ENCODE data around the gene TSPO2. TPM values are rescaled to one million over a fixed set of nuclear protein-coding genes. Genes with fewer than 3 reads are reported as not detected.

The TSPO2 gene
- total and polyA plus RNA-seq, 2 of the 4 experiments (the other 2 are of a cell fraction), result not detected

- H4K5ac ChIP-seq (ENCODE audit: low read depth, low read length), result no peak overlapping the region
- H3K4me1 ChIP-seq (ENCODE audit: control insufficient read depth, insufficient read depth, low read length), result no peaks in the 10 kb centered on the region
- no peak overlapping the region for H2BK5ac ChIP-seq (ENCODE audit: low read depth, low read length, poor library complexity, severe bottlenecking)
- H4K20me1 ChIP-seq (ENCODE audit: insufficient read depth, low read length), result no peaks in the 10 kb centered on the region
- no CpG with 5 or more reads among the region's 1 CpG for WGBS, 2 experiments (ENCODE audit: extremely low coverage in 2 of 2, insufficient read length in 1 of 2)
- H2AFZ ChIP-seq (replicated peaks; ENCODE audit: low read length, poor library complexity), result no peak overlapping the region
- H2BK120ac ChIP-seq (ENCODE audit: low read depth, low read length), result no peak overlapping the region
- no peaks in the 10 kb centered on the region for H3K9me1 ChIP-seq (ENCODE audit: insufficient read depth, low read length)
- no peaks in the 10 kb centered on the region for H3K9me3 ChIP-seq (ENCODE audit: control insufficient read depth, insufficient read depth, low read length)
- in situ Hi-C loops (cut with MboI; ENCODE audit: low sequenced_read_pairs), result no loop called here
- no peak overlapping the region for H4K8ac ChIP-seq (ENCODE audit: low read depth in 2 of 2, low read length in 2 of 2)
- intact Hi-C loops (cut with micrococcal nuclease), result no loop called here
- no peak for TF ChIP-seq SMC3 (IDR thresholded peaks at IDR 0.05; ENCODE audit: low read depth, low read length)
- no peak for TF ChIP-seq RCOR1 (IDR thresholded peaks at IDR 0.05; ENCODE audit: insufficient replicate concordance, low read length)
- TF ChIP-seq CEBPB (IDR thresholded peaks at IDR 0.05; ENCODE audit: low read depth, low read length), result no peak
- TF ChIP-seq USF2 (IDR thresholded peaks at IDR 0.05; ENCODE audit: low read depth, low read length), result no peak
- no peak for TF ChIP-seq ELK1 (IDR thresholded peaks at IDR 0.05; ENCODE audit: borderline replicate concordance, low read depth, low read length)
- TF ChIP-seq POLR2A (IDR thresholded peaks at IDR 0.05; ENCODE audit: low read depth, low read length), result no peak
- TF ChIP-seq FOS (IDR thresholded peaks at IDR 0.05; ENCODE audit: low read depth, low read length), result no peak
- no peak for TF ChIP-seq MXI1 (IDR thresholded peaks at IDR 0.05; ENCODE audit: borderline replicate concordance, low read depth, low read length)
- TF ChIP-seq RFX5 (IDR thresholded peaks at IDR 0.05; ENCODE audit: low read depth, low read length), result no peak
- no peak for TF ChIP-seq MAFK (IDR thresholded peaks at IDR 0.05; ENCODE audit: low read depth, low read length)
- TF ChIP-seq RAD21 (IDR thresholded peaks at IDR 0.05; ENCODE audit: low read length), result no peak
- TF ChIP-seq NFE2L2 (IDR thresholded peaks at IDR 0.05; ENCODE audit: low read depth, low read length), result no peak
- TF ChIP-seq BHLHE40 (IDR thresholded peaks at IDR 0.05; ENCODE audit: low read depth, low read length), result no peak
- no peak for TF ChIP-seq CHD1 (IDR thresholded peaks at IDR 0.05; ENCODE audit: low read depth, low read length)
- no peaks in the 10 kb centered on the region for H3K36me3 ChIP-seq (ENCODE audit: control insufficient read depth, insufficient read depth, low read length)
- H2AK5ac ChIP-seq (ENCODE audit: low read depth, low read length), result no peak overlapping the region
- H3K4me2 ChIP-seq (ENCODE audit: low read depth, low read length), result no peak overlapping the region
- H3K23ac ChIP-seq (ENCODE audit: low read depth, low read length), result no peak overlapping the region
- H3K27ac ChIP-seq (ENCODE audit: insufficient read depth, low read length), result no peak overlapping the region
- H3K27me3 ChIP-seq (ENCODE audit: control insufficient read depth, insufficient read depth, low read length), result peaks cover 15% of the 10 kb centered on the region
- H2BK20ac ChIP-seq (ENCODE audit: low read depth, low read length), result no peak overlapping the region
- POLR2A ChIA-PET (ENCODE audit: unreplicated experiment), result no interaction called here
- no peak overlapping the region for H3K4me3 ChIP-seq (ENCODE audit: insufficient read depth, low read depth, low read length)
- ATAC-seq (ENCODE audit: low read depth) (no peak), DNase-seq (no peak)
- H2BK15ac ChIP-seq (ENCODE audit: low read depth, low read length), result no peak overlapping the region
- CTCF ChIA-PET, result no interaction called here
- H3K4ac ChIP-seq (ENCODE audit: low read depth, low read length), result no peak overlapping the region
- no peak overlapping the region for H3K18ac ChIP-seq (ENCODE audit: low read depth, low read length)
- H3K9ac ChIP-seq (ENCODE audit: low read depth, low read length), result no peak overlapping the region
- no peak overlapping the region for H3K14ac ChIP-seq (replicated peaks; ENCODE audit: low read depth, low read length)
- H3K79me1 ChIP-seq (ENCODE audit: low read depth in 1 of 2, low read length in 2 of 2), result no peaks in the 10 kb centered on the region
- H2AK9ac ChIP-seq (replicated peaks; ENCODE audit: low read depth, low read length, poor library complexity), result no peak overlapping the region
- BruUV-seq (replicated peaks), result no TSS peak
- H3K56ac ChIP-seq (ENCODE audit: extremely low read depth, insufficient read depth, low read length), result no peak overlapping the region
- dilution Hi-C loops (cut with HindIII; ENCODE audit: low sequenced_read_pairs, unreplicated experiment), result no loop called here
- no peak overlapping the region for H4K91ac ChIP-seq (ENCODE audit: insufficient read depth, low read depth, low read length)
These were observed 32.6 kb upstream of the TSPO2 start for GRCh38 chr6:41009669-41010068.
